Left kidney (tissue), 2 donors: ENCODE results near the gene PFKFB2. TPM values are rescaled to one million over a fixed set of nuclear protein-coding genes. Genes with fewer than 3 reads are reported as not detected.

Experiments
- DNase-seq: peaks from one replicate; pipeline ENCODE4 v3.0.0-alpha.2; 2013
- polyA plus RNA-seq: library from polyadenylated mRNA; unstranded; fragments of 120-200 nt; gene quantifications from one replicate; pipeline ENCODE4 v1.2.1, GENCODE V29; 2013; ENCODE audit not compliant: insufficient read length

Gene PFKFB2
- polyA plus RNA-seq, 1 donor: 27.3 TPM

DNA sequence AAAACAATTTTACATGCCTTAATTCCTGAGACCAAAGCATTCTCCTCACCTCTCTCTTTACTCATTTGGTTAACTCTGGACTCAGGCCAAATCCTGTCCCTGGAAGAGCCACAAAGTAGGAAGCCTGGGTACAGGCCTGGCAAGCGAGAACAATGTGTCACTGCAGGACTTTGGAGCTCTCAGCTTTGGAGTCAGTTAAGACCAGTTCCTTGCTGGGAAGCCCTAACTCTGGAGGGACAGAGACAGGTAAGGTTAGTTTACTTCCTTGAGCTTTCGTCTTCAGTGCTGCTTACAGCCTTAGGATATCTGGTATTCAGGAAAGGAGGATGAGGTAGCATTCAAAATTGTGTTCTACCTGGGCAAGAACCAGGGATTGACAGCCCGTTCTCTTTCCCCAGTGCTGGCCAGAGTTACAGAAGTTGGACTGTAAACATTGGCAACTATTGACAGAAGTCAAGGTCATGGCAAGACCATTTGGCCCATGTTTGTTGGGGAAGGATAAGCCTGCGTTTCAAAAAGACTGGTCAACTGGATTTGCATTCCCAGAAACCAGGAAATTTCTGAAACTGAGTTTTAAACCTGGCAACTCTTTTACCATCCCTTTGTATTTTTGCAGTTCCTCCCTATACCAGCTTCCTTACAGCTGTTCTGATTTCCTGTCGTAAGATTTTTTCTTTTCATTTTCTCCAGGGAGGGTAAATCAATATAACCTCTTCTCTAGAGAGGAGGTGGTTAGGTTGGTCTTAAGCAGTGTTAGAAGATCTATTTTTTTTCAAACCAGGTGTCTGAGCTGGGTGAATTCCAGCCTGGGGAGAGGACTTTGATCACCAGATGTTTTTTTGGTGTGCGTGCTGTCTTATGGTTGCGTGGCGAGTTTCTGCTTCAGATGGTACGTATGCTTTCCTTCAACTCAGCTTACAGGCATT lies 35.9 kb downstream of the PFKFB2 start, which contains the start of gene C4BPB:
TSS of gene C4BPB (plus strand) at position 160 of the 926 bp plus-strand sequence. CDS start at position 832, 672 bp downstream.
- no peak for DNase-seq

GRCh38 chr1:207089627-207090355 lies 36.7 kb downstream of the PFKFB2 start:
- no peak for DNase-seq

DNA sequence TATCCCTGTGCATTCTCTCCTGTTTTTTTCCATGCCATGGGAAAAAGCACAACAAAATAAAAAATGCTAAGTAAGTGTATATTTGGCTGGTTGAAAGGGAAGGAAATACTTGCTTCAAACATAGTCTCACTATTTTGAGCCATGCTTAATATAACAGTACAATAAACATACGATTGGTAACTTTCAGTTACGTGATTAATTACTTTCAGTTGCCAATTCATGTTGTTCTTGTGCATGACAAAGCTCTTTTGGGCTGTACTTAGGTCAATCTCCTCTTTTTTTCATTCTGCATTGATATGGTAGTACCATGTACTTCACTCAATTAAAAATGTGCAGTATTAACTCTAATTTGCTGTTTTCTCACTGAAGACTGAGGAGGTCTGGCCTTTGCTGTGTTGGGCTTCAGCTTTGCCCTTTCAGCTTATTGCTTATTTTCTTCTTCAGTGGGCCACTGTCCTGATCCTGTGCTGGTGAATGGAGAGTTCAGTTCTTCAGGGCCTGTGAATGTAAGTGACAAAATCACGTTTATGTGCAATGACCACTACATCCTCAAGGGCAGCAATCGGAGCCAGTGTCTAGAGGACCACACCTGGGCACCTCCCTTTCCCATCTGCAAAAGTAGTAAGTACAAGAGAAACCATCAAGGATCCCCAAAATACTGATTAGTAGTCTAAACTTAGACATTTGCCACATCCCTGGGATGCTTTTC lies 38.3 kb downstream of the PFKFB2 start:
- no peak for DNase-seq

- no peak for DNase-seq
Measured at GRCh38 chr1:207093944-207094343, 40.9 kb downstream of the PFKFB2 start.

DNA sequence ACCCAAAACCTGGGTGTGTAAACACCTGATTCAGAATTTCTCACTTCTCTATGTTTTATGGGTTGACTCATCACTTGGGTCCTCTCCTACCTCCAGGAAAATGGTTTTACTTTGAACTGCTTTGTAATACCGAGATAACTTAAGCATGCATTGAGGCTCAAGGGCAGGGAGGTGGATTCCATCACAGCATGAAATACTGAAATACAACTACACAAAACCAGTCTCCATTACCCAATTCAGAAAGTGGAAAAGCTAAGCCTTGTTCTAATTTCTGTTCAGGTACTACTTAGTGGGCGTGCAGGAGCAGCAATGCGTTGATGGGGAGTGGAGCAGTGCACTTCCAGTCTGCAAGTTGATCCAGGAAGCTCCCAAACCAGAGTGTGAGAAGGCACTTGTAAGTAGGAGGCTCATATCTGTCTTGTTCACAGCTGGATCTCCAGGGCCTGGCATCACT lies 44.8 kb downstream of the PFKFB2 start:
- no peak for DNase-seq

- no peak for DNase-seq
Measured at GRCh38 chr1:207101720-207102119, 48.6 kb downstream of the PFKFB2 start.

GRCh38 chr1:207102146-207102545 lies 49.1 kb downstream of the PFKFB2 start:
- no peak for DNase-seq

DNA sequence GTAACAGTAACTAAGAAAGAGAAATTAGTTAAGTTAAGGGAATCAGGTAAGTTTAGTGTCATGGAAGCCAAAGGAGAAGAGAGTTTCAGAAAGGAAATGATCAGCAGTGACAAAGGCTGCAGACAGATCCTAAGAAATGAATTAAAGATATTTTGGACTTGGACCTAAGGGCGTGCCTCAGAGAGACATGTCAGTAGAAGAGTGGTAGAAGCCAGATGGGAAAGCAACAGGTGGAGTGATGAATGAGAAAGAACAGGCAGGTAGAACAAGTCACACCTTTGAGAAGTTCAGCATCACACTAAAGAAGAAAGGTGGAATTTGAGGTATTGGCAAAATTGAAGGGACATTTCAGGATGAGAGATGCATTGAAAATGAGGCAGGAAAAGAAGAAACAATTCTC lies 49.6 kb downstream of the PFKFB2 start:
- no peak for DNase-seq

DNA sequence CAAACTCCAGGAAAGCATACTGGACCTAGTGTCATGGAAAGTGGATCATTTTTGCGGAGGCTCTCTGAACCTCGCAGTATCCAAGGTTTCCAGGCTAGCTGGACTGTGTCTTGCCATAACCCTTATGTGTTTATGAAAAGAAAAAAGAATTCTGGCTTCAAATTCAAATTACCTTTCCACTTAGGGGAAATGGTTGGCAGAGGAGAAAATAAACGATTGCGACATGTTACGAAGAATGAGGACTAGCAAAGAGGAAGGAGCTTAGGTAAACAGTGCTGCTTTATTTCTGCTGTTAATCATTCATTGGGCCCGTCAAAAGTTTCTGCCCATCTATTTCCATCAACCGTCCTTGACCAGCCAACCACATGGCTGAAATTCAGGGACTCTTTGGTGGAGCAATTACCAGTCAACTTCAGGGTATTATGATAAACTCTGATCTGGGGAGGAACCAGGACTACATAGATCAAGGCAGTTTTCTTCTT lies 50.9 kb downstream of the PFKFB2 start, which contains the start of gene C4BPA:
TSS of gene C4BPA (plus strand) at position 342 of the 482 bp plus-strand sequence. CDS start 8,793 bp downstream, outside the sequence.
- DNase-seq: no peak

GRCh38 chr1:207109004-207109403 lies 55.9 kb downstream of the PFKFB2 start:
- DNase-seq: no peak

DNA sequence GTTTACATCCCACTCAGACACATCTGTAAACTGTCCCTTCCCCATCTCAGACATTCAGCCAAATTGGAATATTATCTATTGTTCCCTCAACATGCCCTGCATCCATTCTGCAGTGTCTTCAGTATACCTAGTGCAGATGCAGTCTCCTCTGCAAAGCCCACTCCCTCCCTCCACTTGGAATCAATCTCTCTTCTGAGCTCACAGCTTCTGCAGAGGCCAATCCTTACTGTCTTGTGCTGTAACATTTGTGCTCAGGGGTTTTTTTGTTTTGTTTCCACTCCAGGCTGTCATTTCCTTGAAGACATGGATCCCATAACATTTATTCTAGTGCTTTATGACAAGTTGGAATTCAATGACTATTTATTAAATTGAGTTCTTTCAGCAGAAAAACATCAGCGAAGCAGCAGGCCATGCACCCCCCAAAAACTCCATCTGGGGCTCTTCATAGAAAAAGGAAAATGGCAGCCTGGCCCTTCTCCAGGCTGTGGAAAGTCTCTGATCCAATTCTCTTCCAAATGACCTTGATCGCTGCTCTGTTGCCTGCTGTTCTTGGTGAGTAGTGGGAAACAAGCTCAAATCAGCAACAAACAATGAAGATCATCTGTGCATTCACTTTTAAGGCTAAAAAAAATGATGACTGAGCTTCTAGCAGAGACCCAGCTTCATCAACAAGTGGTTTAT lies 59.7 kb downstream of the PFKFB2 start:
- DNase-seq: peak; percentile 20

DNA sequence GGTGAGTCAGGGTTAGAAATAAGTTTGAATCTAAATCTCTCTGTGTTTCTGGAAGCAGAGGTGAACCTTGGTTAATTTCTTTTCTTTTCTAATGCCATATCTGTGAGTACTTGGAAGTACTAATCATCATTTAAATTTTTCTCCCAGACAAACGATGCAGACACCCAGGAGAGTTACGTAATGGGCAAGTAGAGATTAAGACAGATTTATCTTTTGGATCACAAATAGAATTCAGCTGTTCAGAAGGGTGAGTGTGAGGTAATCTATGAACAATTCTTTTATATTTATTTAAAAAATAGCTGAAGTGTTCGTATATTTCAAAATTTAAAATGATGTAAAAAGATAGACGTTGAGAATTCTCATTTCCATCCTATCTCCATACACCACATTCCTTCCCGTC lies 62.2 kb downstream of the PFKFB2 start:
- DNase-seq: no peak

GRCh38 chr1:207124389-207124788 lies 71.3 kb downstream of the PFKFB2 start:
- DNase-seq: no peak

- DNase-seq: no peak
Measured at GRCh38 chr1:207128336-207128921, 75.4 kb downstream of the PFKFB2 start.

DNA sequence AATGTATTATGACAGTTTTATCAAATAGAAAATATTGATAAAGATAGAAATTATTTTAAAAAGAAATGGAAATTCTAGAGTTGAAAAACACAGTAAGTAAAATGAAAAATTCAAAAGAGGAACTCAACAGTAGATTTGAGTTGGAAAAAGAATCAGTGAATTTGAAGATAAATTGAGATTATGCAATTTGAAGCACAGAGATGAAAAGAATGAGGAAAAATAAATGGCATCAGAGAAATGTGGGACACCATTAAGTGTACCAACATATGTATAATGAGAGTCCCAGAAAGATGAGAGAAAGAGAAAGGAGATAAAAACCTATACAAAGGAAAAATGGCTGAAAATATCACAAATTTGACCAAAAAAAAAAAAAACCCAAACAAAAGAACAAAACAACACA lies 76.0 kb downstream of the PFKFB2 start:
- DNase-seq: no peak

Other genes starting within 250 kb of the PFKFB2 start
- gene IL20, start 187.7 kb upstream of the PFKFB2 start, polyA plus RNA-seq: not detected
- 0.23 TPM for gene IL24, start 155.8 kb upstream of the PFKFB2 start, polyA plus RNA-seq
- 1.8 TPM for gene FCMR, start 131.3 kb upstream of the PFKFB2 start, polyA plus RNA-seq
- 1.6 TPM for gene PIGR, start 106.8 kb upstream of the PFKFB2 start, polyA plus RNA-seq
- 7.7 TPM for gene FCAMR, start 82.8 kb upstream of the PFKFB2 start, polyA plus RNA-seq
- 18.5 TPM for gene C1orf116, start 20.5 kb upstream of the PFKFB2 start, polyA plus RNA-seq
- 16.3 TPM for gene YOD1, start 2.1 kb upstream of the PFKFB2 start, polyA plus RNA-seq
- 0.50 TPM for gene C4BPB, start 35.6 kb downstream of the PFKFB2 start, polyA plus RNA-seq
- gene C4BPA, start 51.0 kb downstream of the PFKFB2 start, polyA plus RNA-seq: 0.52 TPM